ENCODE data around the gene EPHB2. TPM values are rescaled to one million over a fixed set of nuclear protein-coding genes. Genes with fewer than 3 reads are reported as not detected.

The EPHB2 gene
- total RNA-seq, 2 experiments from 2014 or later, result 0.08 TPM; not detected in 1

- DNase-seq (no peak), ATAC-seq (ENCODE audit: poor library complexity) (no peak)
- intact Hi-C loops (cut with DNase I, micrococcal nuclease), result no loop called here
- H3K9me3 Mint-ChIP-seq, result no peaks in the 10 kb centered on the region
- no peak overlapping the region for H3K27ac ChIP-seq (ENCODE audit: low read depth in 1 of 2, low read length in 2 of 2)
- no peaks in the 10 kb centered on the region for H3K36me3 ChIP-seq (ENCODE audit: insufficient read depth, low read length)
- ChIA-PET CTCF (no interaction called here), POLR2A (no interaction called here)
- TF ChIP-seq CTCF (IDR thresholded peaks at IDR 0.05), result no peak
- no peak overlapping the region for H3K27ac Mint-ChIP-seq
- no peaks in the 10 kb centered on the region for H3K4me1 Mint-ChIP-seq (ENCODE audit: low read depth)
- H3K9me3 ChIP-seq (ENCODE audit: control insufficient read depth in 1 of 2, insufficient read depth in 1 of 2, low read length in 2 of 2), result no peaks in the 10 kb centered on the region
- peaks cover 0 to 2% of the 10 kb centered on the region in 2 experiments for H3K27me3 ChIP-seq (ENCODE audit: control insufficient read depth in 1 of 2, insufficient read depth in 2 of 2, low read length in 2 of 2)
- peaks cover 16% of the 10 kb centered on the region for H3K27me3 Mint-ChIP-seq
- H3K4me3 ChIP-seq (ENCODE audit: low read length), result no peak overlapping the region
- H3K4me1 ChIP-seq (ENCODE audit: insufficient read depth, low read length), result no peaks in the 10 kb centered on the region
- H3K4me3 Mint-ChIP-seq, result no peak overlapping the region
- H3K36me3 Mint-ChIP-seq (ENCODE audit: low read depth), result no peaks in the 10 kb centered on the region
Measured at GRCh38 chr1:22784737-22785136, 74.1 kb downstream of the EPHB2 start.

GRCh38 chr1:22786101-22786500, 75.5 kb downstream of the EPHB2 start:
- H3K27ac Mint-ChIP-seq, result no peak overlapping the region
- no peak for ATAC-seq (ENCODE audit: poor library complexity)
- CTCF ChIA-PET, result no interaction called here

GRCh38 chr1:22786719-22787489, 76.3 kb downstream of the EPHB2 start:
- POLR2A ChIA-PET, result no interaction called here
- no peak for TF ChIP-seq CTCF (IDR thresholded peaks at IDR 0.05)
- ATAC-seq (ENCODE audit: poor library complexity), result no peak

More at GRCh38 chr1:22786101-22786500, 75.5 kb downstream of the EPHB2 start:
- Histone ChIP-seq H3K36me3 (ENCODE audit: insufficient read depth, low read length) (no peaks in the 10 kb centered on the region), H3K9me3 (ENCODE audit: control insufficient read depth in 1 of 2, insufficient read depth in 1 of 2, low read length in 2 of 2) (no peaks in the 10 kb centered on the region), H3K27me3 (ENCODE audit: control insufficient read depth in 1 of 2, insufficient read depth in 2 of 2, low read length in 2 of 2) (peaks cover 0 to 2% of the 10 kb centered on the region in 2 experiments), H3K4me1 (ENCODE audit: insufficient read depth, low read length) (no peaks in the 10 kb centered on the region), H3K27ac (ENCODE audit: low read depth in 1 of 2, low read length in 2 of 2) (no peak overlapping the region), H3K4me3 (ENCODE audit: low read length) (no peak overlapping the region)
- Mint-ChIP-seq H3K4me1 (ENCODE audit: low read depth) (no peaks in the 10 kb centered on the region), H3K36me3 (ENCODE audit: low read depth) (no peaks in the 10 kb centered on the region), H3K27me3 (peaks cover 7% of the 10 kb centered on the region), H3K4me3 (no peak overlapping the region), H3K9me3 (no peaks in the 10 kb centered on the region)
- intact Hi-C loops (cut with DNase I, micrococcal nuclease), result no loop called here
- DNase-seq, result no peak
- no peak for TF ChIP-seq CTCF (IDR thresholded peaks at IDR 0.05)
- POLR2A ChIA-PET, result no interaction called here

More at GRCh38 chr1:22786719-22787489, 76.3 kb downstream of the EPHB2 start:
- Mint-ChIP-seq H3K4me3 (no peak overlapping the region), H3K27ac (no peak overlapping the region), H3K36me3 (ENCODE audit: low read depth) (no peaks in the 10 kb centered on the region), H3K9me3 (no peaks in the 10 kb centered on the region), H3K27me3 (peaks cover 2% of the 10 kb centered on the region), H3K4me1 (ENCODE audit: low read depth) (no peaks in the 10 kb centered on the region)
- intact Hi-C loops (cut with DNase I, micrococcal nuclease), result no loop called here
- CTCF ChIA-PET, result no interaction called here
- Histone ChIP-seq H3K27me3 (ENCODE audit: control insufficient read depth in 1 of 2, insufficient read depth in 2 of 2, low read length in 2 of 2) (peaks cover 0 to 2% of the 10 kb centered on the region in 2 experiments), H3K9me3 (ENCODE audit: control insufficient read depth in 1 of 2, insufficient read depth in 1 of 2, low read length in 2 of 2) (no peaks in the 10 kb centered on the region), H3K4me3 (ENCODE audit: low read length) (no peak overlapping the region), H3K4me1 (ENCODE audit: insufficient read depth, low read length) (no peaks in the 10 kb centered on the region), H3K27ac (ENCODE audit: low read depth in 1 of 2, low read length in 2 of 2) (no peak overlapping the region), H3K36me3 (ENCODE audit: insufficient read depth, low read length) (no peaks in the 10 kb centered on the region)
- no peak for DNase-seq
